ENCODE measurements around the gene FBXO28.

Gene FBXO28

DNA sequence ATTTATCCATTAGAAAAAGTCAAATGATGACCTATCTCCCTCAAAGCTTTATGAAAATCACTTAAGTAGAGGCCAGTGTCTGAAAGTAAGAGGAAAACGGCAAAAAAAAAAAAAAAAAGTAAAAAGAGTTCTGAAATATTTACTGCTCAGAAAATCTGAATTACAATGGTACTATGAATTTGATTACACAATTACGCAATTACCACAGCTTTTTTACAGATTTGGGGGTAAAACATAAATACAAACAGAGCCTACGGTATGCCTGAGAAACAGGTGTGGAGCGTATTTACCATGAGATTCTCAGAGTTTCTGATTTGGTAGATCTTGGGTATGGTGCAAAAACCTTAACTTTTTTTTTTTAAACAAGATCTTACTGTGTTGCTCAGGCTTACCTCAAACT, 15.9 kb upstream of the FBXO28 start:
- Histone ChIP-seq H3K27me3 (peaks cover 11% of the 10 kb centered on the region; the same call in 1 of the 2 replicates), H3K9me3 (no peaks in the 10 kb centered on the region), H3K36me3 (no peaks in the 10 kb centered on the region), H3K4me1 (no peaks in the 10 kb centered on the region), H3K4me3 (ENCODE audit: low read depth, low read length) (no peak overlapping the region)
- no peak for TF ChIP-seq CTCF (IDR thresholded peaks at IDR 0.05; ENCODE audit: low read depth, low read length)
- no peak for DNase-seq

GRCh38 chr1:224106568-224107281, 7.2 kb upstream of the FBXO28 start:
- Histone ChIP-seq H3K36me3 (no peaks in the 10 kb centered on the region), H3K4me3 (ENCODE audit: low read depth, low read length) (no peak overlapping the region), H3K9me3 (no peaks in the 10 kb centered on the region; the same call in 1 of the 2 replicates), H3K4me1 (no peaks in the 10 kb centered on the region), H3K27me3 (peaks cover 34% of the 10 kb centered on the region)
- peak; percentile 34 for TF ChIP-seq CTCF (IDR thresholded peaks at IDR 0.05; ENCODE audit: low read depth, low read length)
- DNase-seq = no peak

- Histone ChIP-seq H3K9me3 (no peaks in the 10 kb centered on the region; the same call in 1 of the 2 replicates), H3K4me1 (no peaks in the 10 kb centered on the region), H3K36me3 (no peaks in the 10 kb centered on the region), H3K4me3 (ENCODE audit: low read depth, low read length) (no peak overlapping the region), H3K27me3 (peaks cover 34% of the 10 kb centered on the region)
- DNase-seq = no peak
- TF ChIP-seq CTCF (IDR thresholded peaks at IDR 0.05; ENCODE audit: low read depth, low read length) = no peak
Measured at GRCh38 chr1:224107282-224107625, 6.7 kb upstream of the FBXO28 start.

GRCh38 chr1:224108991-224109390, 4.9 kb upstream of the FBXO28 start:
- no peak for TF ChIP-seq CTCF (IDR thresholded peaks at IDR 0.05; ENCODE audit: low read depth, low read length)
- H3K36me3 ChIP-seq = peaks cover under 1% of the 10 kb centered on the region; the same call in 1 of the 2 replicates
- no peak overlapping the region for H3K4me3 ChIP-seq (ENCODE audit: low read depth, low read length)
- H3K9me3 ChIP-seq = no peaks in the 10 kb centered on the region; the same call in 1 of the 2 replicates
- H3K27me3 ChIP-seq = peaks cover 34% of the 10 kb centered on the region
- H3K4me1 ChIP-seq = no peaks in the 10 kb centered on the region
- DNase-seq = no peak

GRCh38 chr1:224109981-224110380, 3.9 kb upstream of the FBXO28 start:
- Histone ChIP-seq H3K36me3 (peaks cover 5% of the 10 kb centered on the region; the same call in 1 of the 2 replicates), H3K9me3 (no peaks in the 10 kb centered on the region; the same call in 1 of the 2 replicates), H3K27me3 (peaks cover 34% of the 10 kb centered on the region), H3K4me3 (ENCODE audit: low read depth, low read length) (no peak overlapping the region), H3K4me1 (no peaks in the 10 kb centered on the region)
- DNase-seq = no peak
- TF ChIP-seq CTCF (IDR thresholded peaks at IDR 0.05; ENCODE audit: low read depth, low read length) = no peak

DNA sequence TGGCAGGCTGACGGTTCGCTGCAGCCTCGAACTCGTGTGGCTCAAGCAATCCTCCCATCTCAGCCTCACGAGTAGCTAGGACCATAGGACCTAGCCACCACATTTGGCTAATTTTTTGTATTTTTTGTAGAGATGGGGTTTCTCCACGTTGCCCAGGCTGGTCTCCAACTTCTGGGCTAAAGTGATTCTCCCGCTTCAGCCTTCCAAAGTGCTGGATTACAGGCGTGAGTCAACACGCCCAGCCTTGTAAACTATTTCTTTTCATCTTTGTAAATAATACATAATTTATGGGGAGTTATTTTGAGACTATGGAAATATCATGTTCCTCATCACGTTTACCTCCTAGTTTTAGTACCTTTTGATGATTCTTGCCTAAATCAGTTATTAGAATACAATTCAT, 906 bp upstream of the FBXO28 start:
- Histone ChIP-seq H3K9me3 (no peaks in the 10 kb centered on the region; the same call in 1 of the 2 replicates), H3K36me3 (peaks cover 5% of the 10 kb centered on the region; the same call in 1 of the 2 replicates), H3K4me1 (no peaks in the 10 kb centered on the region; the same call in 1 of the 2 replicates), H3K4me3 (ENCODE audit: low read depth, low read length) (no peak overlapping the region), H3K27me3 (peaks cover 18% of the 10 kb centered on the region)
- DNase-seq = no peak
- no peak for TF ChIP-seq CTCF (IDR thresholded peaks at IDR 0.05; ENCODE audit: low read depth, low read length)
